GM12801 (cell line): Measurements from ENCODE around the gene MEGF6.

Experiments used
- CTCF ChIP-seq: IDR thresholded peaks from one replicate; pipeline ENCODE4 v1.5.1; 2011; ENCODE audit warnings: control low read depth; ENCODE audit not compliant: insufficient read length; ENCODE audit errors: extremely low read depth

Gene MEGF6

GRCh38 chr1:3616861-3617260, 5.6 kb upstream of the MEGF6 start:
- TF ChIP-seq CTCF = no peak

GRCh38 chr1:3614755-3615742, 3.7 kb upstream of the MEGF6 start:
- TF ChIP-seq CTCF = no peak

GRCh38 chr1:3612123-3612522, 815 bp upstream of the MEGF6 start:
- TF ChIP-seq CTCF = no peak

GRCh38 chr1:3610527-3611169, 660 bp downstream of the MEGF6 start:
- TF ChIP-seq CTCF = no peak

GRCh38 chr1:3609769-3610526, 1.4 kb downstream of the MEGF6 start:
- no peak for TF ChIP-seq CTCF

GRCh38 chr1:3609016-3609768, 2.1 kb downstream of the MEGF6 start:
- no peak for TF ChIP-seq CTCF
